Fibroblast of lung (primary cell): ENCODE measurements around the gene TMEM178B.
"Not testable (repeated sequence)": the region's sequence is repeated elsewhere in the genome, so short reads cannot be mapped to it uniquely, and the experiment has no call there.

ENCODE experiments used
- EZH2 ChIP-seq: IDR thresholded peaks from 2 replicates; pipeline ENCODE4 v1.5.1; 2012; ENCODE audit warnings: low read length, control low read depth, mild to moderate bottlenecking; ENCODE audit errors: missing control alignments
- TF ChIP-seq, protein P1 (sequence below), 2 donors: IDR thresholded peaks in 1 of 2; conservative IDR thresholded peaks in 1 of 2; 1 replicate in 1 of 2; 2 replicates in 1 of 2; pipeline ENCODE4 v1.5.1; 2011 to 2012; ENCODE audit warnings: low read length in 2 of 2, control low read depth in 1 of 2, inconsistent platforms in 1 of 2, low read depth in 1 of 2, mild to moderate bottlenecking in 1 of 2

DNA sequence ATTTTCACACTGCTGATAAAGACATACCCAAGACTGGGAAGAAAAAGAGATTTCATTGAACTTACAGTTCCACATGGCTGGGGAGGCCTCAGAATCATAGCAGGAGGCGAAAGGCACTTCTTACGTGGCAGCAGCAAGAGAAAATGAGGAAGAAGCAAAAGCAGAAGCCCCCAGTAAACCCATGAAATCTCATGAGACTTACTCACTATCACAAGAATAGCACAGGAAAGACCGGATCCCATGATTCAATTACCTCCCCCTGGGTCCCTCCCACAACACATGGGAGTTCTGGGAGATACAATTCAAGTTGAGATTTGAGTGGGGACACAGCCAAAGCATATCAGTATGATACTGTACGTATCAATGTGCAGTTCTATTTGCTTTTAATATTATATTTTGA is 121.9 kb downstream of the TMEM178B start:
- TF ChIP-seq, protein P1, sequence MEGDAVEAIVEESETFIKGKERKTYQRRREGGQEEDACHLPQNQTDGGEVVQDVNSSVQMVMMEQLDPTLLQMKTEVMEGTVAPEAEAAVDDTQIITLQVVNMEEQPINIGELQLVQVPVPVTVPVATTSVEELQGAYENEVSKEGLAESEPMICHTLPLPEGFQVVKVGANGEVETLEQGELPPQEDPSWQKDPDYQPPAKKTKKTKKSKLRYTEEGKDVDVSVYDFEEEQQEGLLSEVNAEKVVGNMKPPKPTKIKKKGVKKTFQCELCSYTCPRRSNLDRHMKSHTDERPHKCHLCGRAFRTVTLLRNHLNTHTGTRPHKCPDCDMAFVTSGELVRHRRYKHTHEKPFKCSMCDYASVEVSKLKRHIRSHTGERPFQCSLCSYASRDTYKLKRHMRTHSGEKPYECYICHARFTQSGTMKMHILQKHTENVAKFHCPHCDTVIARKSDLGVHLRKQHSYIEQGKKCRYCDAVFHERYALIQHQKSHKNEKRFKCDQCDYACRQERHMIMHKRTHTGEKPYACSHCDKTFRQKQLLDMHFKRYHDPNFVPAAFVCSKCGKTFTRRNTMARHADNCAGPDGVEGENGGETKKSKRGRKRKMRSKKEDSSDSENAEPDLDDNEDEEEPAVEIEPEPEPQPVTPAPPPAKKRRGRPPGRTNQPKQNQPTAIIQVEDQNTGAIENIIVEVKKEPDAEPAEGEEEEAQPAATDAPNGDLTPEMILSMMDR (conservative IDR thresholded peaks at IDR 0.05 in 1 of 2, IDR thresholded peaks at IDR 0.05 in 1 of 2; ENCODE audit: low read depth in 1 of 2, low read length in 2 of 2), result not testable (repeated sequence)
- not testable (repeated sequence) for TF ChIP-seq EZH2
